Measurements from ENCODE around the gene SFTA2. TPM values are rescaled to one million over a fixed set of nuclear protein-coding genes. Genes with fewer than 3 reads are reported as not detected.

The SFTA2 gene
- total and polyA plus RNA-seq, 12 donors, result not detected

DNA sequence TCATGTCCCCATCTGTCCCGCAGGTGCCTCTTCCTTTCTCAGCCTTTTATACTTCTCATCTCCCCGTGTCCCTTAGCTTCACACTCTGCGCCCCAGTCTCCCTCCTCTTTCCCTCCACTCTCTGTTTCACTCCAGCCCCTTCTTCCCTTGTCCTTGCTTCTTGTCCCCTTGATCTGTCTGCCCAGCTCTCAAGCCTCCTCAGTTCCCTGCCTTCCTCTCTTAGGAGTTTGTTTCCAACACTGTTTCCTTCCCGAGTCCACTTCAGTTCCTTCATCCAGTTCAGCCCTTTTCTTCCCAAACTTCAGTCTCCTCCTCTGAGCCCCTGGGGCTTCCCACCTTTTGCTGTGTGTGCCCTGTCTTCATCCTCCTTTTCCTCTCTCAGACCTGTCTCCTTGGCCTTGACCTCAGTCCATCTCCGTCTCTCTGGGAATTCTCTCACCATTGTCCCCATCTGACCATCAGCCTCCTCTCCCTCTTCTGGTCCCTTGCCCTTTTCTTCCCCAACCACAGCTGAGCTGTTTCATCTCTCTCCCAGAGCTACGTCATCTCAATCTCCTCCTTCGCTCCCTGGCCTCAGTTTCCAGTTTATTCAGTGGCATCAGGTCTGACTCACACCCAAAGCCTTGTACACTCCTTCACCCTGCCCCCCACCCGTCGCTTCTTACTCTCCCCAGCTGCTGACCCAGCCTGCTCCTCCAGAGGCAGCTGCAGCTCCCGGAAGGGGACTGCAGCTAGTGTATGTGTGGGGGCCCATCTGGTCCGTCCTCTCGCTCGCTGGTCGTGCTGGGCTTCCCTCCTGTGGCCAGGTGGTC is 50.4 kb downstream of the SFTA2 start:
- no peaks in the 10 kb centered on the region for H3K9me3 ChIP-seq
- H3K27me3 ChIP-seq, result peaks cover 0 to 22% (median 0%) of the 10 kb centered on the region in 7 donors
- no peak overlapping the region for H3K4me3 ChIP-seq
- no peaks in the 10 kb centered on the region for H3K36me3 ChIP-seq
- TF ChIP-seq, protein P1, sequence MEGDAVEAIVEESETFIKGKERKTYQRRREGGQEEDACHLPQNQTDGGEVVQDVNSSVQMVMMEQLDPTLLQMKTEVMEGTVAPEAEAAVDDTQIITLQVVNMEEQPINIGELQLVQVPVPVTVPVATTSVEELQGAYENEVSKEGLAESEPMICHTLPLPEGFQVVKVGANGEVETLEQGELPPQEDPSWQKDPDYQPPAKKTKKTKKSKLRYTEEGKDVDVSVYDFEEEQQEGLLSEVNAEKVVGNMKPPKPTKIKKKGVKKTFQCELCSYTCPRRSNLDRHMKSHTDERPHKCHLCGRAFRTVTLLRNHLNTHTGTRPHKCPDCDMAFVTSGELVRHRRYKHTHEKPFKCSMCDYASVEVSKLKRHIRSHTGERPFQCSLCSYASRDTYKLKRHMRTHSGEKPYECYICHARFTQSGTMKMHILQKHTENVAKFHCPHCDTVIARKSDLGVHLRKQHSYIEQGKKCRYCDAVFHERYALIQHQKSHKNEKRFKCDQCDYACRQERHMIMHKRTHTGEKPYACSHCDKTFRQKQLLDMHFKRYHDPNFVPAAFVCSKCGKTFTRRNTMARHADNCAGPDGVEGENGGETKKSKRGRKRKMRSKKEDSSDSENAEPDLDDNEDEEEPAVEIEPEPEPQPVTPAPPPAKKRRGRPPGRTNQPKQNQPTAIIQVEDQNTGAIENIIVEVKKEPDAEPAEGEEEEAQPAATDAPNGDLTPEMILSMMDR (IDR thresholded peaks at IDR 0.05), result no peak
- peak in 1 of 2 donors; percentile 28 for DNase-seq
- H3K27ac ChIP-seq, result peak overlapping the region in 8 of 10 donors; percentile 1 to 90 (median 86)
- intact Hi-C loops (cut with DNase I), result loop anchor here in 3 of 10 donors (5.0 to 10.0 kb wide), 4 partner anchors 54 to 197 kb away; partner anchors contain the start of genes FLOT1 (in 1 of the 3), IER3 (in 1 of the 3) and PPP1R18 (in 1 of the 3)
- no peak for ATAC-seq
- 69 to 75% methylated on average over 14 of the region's 14 CpGs for WGBS, 2 donors
- H3K4me1 ChIP-seq, result peaks cover 22 to 59% (median 39%) of the 10 kb centered on the region in 9 donors

Small RNAs within 50 kb of the gene (microRNA-seq; reads per million reads assigned to microRNA genes)
- 0 reads per million in 2 donors for gene MIR4640

Other genes starting within 250 kb of the SFTA2 start
- 10 to 100 TPM in 9 of 10 donors, 1 to 10 TPM in 1; 8.2 to 47.7 (median 16.4) TPM for gene PPP1R18, start 245.5 kb downstream of the SFTA2 start, total RNA-seq
- gene PPP1R18, start 245.5 kb downstream of the SFTA2 start, polyA plus RNA-seq, result 10 to 100 TPM; 24.5 to 35.4 TPM
- 1 to 10 TPM; 1.6 to 7.1 (median 3.1) TPM for gene NRM, start 241.2 kb downstream of the SFTA2 start, total RNA-seq
- gene NRM, start 241.2 kb downstream of the SFTA2 start, polyA plus RNA-seq, result 10 to 100 TPM; 10.4 to 11.6 TPM
- gene MDC1, start 214.9 kb downstream of the SFTA2 start, total RNA-seq, result 10 to 100 TPM; 15.3 to 21.7 (median 19.5) TPM
- 10 to 100 TPM; 11.2 to 18.1 TPM for gene MDC1, start 214.9 kb downstream of the SFTA2 start, polyA plus RNA-seq
- 100 to 1,000 TPM; 144 to 437 (median 189) TPM for gene TUBB, start 211.8 kb downstream of the SFTA2 start, total RNA-seq
- 100 to 1,000 TPM; 156 to 440 TPM for gene TUBB, start 211.8 kb downstream of the SFTA2 start, polyA plus RNA-seq
- 100 to 1,000 TPM; 158 to 280 (median 184) TPM for gene FLOT1, start 189.5 kb downstream of the SFTA2 start, total RNA-seq
- gene FLOT1, start 189.5 kb downstream of the SFTA2 start, polyA plus RNA-seq, result 100 to 1,000 TPM; 233 to 317 TPM
- 100 to 1,000 TPM in 6 of 10 donors, 10 to 100 TPM in 4; 15.6 to 309 (median 115) TPM for gene IER3, start 187.6 kb downstream of the SFTA2 start, total RNA-seq
- 10 to 100 TPM; 25.3 to 93.9 TPM for gene IER3, start 187.6 kb downstream of the SFTA2 start, polyA plus RNA-seq
- gene DDR1, start 47.7 kb downstream of the SFTA2 start, total RNA-seq, result 10 to 100 TPM; 15.5 to 49.2 (median 26.9) TPM
- 10 to 100 TPM in 1 of 2 donors, 1 to 10 TPM in 1; 7.3 to 12.1 TPM for gene DDR1, start 47.7 kb downstream of the SFTA2 start, polyA plus RNA-seq
- gene GTF2H4, start 24.0 kb downstream of the SFTA2 start, total RNA-seq, result 10 to 100 TPM in 8 of 10 donors, 1 to 10 TPM in 2; 8.3 to 25.1 (median 12.5) TPM
- gene GTF2H4, start 24.0 kb downstream of the SFTA2 start, polyA plus RNA-seq, result 10 to 100 TPM; 15.9 to 27.0 TPM
- 10 to 100 TPM; 13.4 to 28.4 (median 22.5) TPM for gene VARS2, start 17.9 kb downstream of the SFTA2 start, total RNA-seq
- gene VARS2, start 17.9 kb downstream of the SFTA2 start, polyA plus RNA-seq, result 10 to 100 TPM in 1 of 2 donors, 1 to 10 TPM in 1; 9.3 to 26.0 TPM
- gene MUCL3, start 8.8 kb upstream of the SFTA2 start, total RNA-seq, result under 1 TPM in 1 of 10 donors, not detected in 9; 0.08 TPM
- not detected for gene MUCL3, start 8.8 kb upstream of the SFTA2 start, polyA plus RNA-seq
- not detected for gene MUC21, start 51.5 kb upstream of the SFTA2 start, total RNA-seq
- gene MUC21, start 51.5 kb upstream of the SFTA2 start, polyA plus RNA-seq, result under 1 TPM in 1 of 2 donors, not detected in 1; 0.09 TPM
- under 1 TPM; 0.07 to 0.64 (median 0.24) TPM for gene MUC22, start 78.3 kb upstream of the SFTA2 start, total RNA-seq
- under 1 TPM; under 0.01 to 0.29 TPM for gene MUC22, start 78.3 kb upstream of the SFTA2 start, polyA plus RNA-seq
- not detected for gene C6orf15, start 180.4 kb upstream of the SFTA2 start, total RNA-seq
- gene C6orf15, start 180.4 kb upstream of the SFTA2 start, polyA plus RNA-seq, result not detected
- gene PSORS1C1, start 182.6 kb upstream of the SFTA2 start, total RNA-seq, result 1 to 10 TPM in 9 of 10 donors, under 1 TPM in 1; 1.00 to 6.2 (median 3.0) TPM
- gene PSORS1C1, start 182.6 kb upstream of the SFTA2 start, polyA plus RNA-seq, result 1 to 10 TPM in 1 of 2 donors, under 1 TPM in 1; 0.13 to 5.0 TPM
- gene CDSN, start 188.3 kb upstream of the SFTA2 start, total RNA-seq, result under 1 TPM in 1 of 10 donors, not detected in 9; 0.11 TPM
- under 1 TPM; 0.01 to 0.15 TPM for gene CDSN, start 188.3 kb upstream of the SFTA2 start, polyA plus RNA-seq
- gene PSORS1C2, start 206.9 kb upstream of the SFTA2 start, total RNA-seq, result not detected
- gene PSORS1C2, start 206.9 kb upstream of the SFTA2 start, polyA plus RNA-seq, result not detected
- gene CCHCR1, start 225.6 kb upstream of the SFTA2 start, total RNA-seq, result 10 to 100 TPM in 7 of 10 donors, 1 to 10 TPM in 3; 8.0 to 15.9 (median 12.5) TPM
- 10 to 100 TPM in 1 of 2 donors, 1 to 10 TPM in 1; 9.0 to 11.0 TPM for gene CCHCR1, start 225.6 kb upstream of the SFTA2 start, polyA plus RNA-seq
- gene TCF19, start 226.4 kb upstream of the SFTA2 start, total RNA-seq, result 1 to 10 TPM; 1.6 to 7.3 (median 2.4) TPM
- gene TCF19, start 226.4 kb upstream of the SFTA2 start, polyA plus RNA-seq, result 1 to 10 TPM; 2.7 to 2.9 TPM
- 1 to 10 TPM in 1 of 10 donors, under 1 TPM in 8, not detected in 1; 0.29 to 1.0 (median 0.34) TPM for gene POU5F1, start 238.5 kb upstream of the SFTA2 start, total RNA-seq
- gene POU5F1, start 238.5 kb upstream of the SFTA2 start, polyA plus RNA-seq, result 1 to 10 TPM; 1.3 to 2.0 TPM

All from heart right ventricle (tissue), 16 donors.